HG03196 (cell line): ENCODE results near the gene ALKAL2.

Source experiments
- ATAC-seq: cut with Tn5 transposase; IDR thresholded peaks from one replicate; pipeline ENCODE4 v1.9.1; 2021; ENCODE audit not compliant: unreplicated experiment

ALKAL2 gene

DNA sequence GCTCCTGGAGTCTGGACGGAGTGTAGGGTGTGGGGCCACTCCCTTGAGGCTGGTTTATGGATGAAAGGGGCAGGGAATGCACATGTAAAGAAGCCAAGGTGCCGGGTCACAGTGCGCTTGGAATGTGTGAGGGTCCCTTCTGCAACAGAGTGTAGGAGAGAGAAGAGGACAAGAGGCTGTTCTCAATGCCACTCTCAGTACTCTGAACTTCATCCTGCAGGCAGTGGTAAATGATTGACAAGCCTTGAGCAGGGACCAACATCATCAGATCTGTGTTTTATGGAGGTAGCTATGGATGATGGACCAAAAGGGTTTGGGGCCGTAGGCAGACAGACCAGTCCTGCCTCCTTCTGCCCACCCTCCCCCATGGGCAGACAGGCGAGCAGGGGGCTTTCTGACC is 7.2 kb upstream of the ALKAL2 start:
- no peak for ATAC-seq

DNA sequence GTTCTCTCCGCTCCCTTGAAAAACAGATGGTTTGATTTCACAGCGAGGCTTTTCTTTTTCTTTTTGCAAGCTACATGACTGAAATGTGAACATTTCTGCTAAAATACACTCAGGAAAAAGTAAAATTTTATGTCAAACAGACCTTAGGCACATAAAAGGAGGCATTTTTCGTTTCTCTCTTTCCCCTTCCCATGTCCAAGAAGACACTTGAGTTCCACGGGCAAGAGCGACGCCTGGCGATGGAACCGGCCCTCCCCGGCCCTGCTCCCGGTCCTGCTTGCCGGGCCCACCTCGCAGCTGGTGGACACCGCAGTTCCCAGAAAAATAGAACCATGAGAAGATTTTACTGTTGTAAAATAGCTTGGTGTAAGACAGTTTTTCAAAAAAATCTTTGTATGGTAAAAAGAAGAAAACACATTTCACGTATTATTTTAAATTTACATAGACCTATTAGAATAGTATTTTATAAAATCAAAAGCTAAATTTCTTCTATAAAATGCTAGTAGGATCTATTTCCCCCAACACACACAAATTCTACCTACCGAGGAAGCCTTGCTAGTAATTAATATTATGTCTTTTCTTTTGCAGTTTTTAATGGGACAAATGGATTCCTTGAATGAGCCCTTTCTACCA is 2.3 kb upstream of the ALKAL2 start:
- ATAC-seq: no peak

DNA sequence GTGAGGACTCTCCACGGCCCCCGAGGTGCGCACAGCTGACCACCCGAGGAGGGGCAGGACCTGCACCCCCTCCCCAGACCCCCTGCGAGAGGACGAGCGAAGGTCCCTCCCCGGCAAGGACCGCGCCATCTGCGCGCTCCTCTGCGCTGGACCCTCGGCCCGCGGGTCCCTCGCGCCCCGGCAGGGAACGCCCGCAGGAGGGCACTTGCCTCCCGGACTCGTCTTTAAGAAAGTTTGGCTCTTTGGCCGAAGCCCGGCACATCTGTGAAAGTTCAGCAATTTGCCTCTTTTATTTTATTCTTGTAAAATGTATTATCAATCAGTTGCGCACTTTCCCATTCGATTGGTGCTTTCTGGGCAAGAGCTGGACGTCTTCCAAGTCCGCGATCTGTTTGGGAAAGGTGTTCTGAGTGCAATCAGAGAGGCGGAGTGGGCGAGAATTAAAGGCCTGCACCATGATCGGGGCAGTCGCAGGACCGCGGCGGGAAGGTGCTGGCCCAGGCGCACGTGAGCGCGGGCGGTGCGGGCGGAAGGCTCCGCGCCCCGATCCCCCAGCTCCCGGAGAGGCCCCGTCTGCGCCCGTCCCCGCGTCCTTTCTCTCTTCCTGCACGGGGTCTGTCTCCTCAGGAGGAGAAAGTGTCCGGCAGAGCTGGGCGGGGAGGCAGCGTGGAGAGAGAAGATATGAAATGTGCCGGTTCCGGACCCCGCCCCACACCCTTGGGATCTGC is 1.6 kb upstream of the ALKAL2 start:
- no peak for ATAC-seq

DNA sequence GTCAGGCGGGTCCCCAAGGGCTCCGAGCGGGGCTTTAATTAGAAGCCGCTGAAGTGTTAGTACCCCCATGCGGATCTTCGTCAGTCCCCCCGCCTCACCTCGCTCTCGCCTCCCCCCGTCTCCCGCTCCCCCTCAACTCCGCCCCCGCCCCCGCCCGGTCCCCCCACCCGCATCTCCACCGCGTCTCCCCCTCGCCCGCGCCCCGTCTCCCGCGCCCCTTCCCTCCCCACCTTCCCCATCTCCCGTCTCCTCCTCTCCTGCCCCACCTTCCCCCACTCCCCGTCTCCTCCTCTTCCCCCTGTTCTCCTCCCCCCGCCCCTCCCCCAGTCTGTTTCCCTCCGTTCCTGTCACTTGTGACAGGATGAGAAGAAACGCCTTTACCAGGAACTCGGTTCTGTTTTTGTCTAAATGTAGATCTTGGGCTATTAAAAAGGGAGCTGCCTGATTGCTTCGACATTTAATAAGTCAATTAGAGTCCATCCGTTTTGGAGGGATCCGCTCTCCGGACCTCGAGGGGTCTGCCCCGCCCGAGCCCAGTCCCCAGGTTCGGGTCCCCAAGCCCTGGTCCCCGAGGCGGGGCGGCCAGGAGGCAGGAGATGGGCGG is 969 bp upstream of the ALKAL2 start:
- no peak for ATAC-seq

DNA sequence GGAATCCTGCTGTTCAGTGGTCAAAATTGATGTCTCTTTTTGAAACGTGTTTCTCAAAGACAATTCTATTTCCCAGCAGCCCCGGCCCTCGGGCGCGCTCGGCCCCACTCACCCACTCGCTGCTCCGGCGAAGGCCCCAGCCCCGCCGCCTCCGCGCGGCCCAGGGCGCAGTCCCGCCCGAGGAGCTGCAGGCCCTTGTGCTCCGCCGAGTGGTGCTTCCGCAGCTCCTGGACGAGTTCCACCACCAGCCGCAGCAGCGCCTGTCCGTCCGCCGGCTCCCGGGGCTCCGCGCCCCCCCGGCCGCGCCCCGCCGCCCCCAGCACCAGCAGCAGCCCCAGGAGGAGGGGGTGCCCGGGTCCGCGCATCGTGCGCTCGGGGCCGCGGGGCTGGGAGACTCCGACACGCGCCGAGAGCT is 413 bp downstream of the ALKAL2 start:
- no peak for ATAC-seq

DNA sequence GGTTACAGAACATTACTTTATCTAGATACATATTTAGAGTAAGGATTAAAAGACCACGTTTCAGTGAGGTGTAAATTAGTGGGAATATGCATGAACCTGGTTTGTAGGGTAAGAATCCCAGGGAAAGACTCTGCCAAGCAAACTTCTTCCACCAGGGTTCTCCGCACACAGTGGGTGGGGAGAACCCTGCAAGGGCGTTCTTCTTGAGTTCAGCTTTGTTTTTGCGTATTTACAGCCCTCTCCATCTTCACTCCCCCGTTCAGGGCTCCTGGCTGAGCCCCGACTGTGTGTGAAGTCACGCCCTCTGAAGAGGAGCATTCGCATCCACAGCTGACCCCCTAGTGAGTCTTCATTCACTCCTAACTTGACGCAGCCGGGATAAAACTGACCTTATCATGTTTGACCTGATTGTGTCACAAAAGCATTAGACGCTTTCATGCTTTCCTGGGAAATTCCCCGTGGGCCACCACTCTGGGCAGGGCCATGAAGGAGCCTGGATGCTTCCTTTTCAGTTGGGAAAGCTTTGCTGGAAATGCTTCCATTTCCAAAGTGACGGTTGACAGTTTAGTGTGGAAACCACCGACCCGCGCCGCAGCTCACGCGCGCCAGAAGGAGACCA is 1.0 kb downstream of the ALKAL2 start:
- no peak for ATAC-seq

DNA sequence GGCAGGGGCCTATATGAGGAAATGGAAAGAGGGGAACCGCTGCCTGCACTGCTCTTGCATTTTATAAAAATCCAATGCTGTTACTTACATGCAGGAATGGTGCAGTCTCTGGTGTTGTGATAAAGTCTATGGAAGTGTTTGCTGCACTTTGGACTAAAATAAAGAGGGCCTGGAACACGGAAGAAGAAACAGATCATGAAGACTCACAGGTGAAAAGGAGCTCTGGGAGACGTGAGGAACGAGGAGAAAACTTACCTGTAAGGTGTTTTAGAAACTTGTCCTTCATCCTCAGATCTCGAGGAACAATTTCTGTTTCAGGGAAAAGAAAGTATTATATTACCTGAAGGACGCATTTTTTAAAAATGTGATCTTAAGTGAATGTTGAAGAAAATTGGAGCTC is 1.9 kb downstream of the ALKAL2 start:
- no peak for ATAC-seq

DNA sequence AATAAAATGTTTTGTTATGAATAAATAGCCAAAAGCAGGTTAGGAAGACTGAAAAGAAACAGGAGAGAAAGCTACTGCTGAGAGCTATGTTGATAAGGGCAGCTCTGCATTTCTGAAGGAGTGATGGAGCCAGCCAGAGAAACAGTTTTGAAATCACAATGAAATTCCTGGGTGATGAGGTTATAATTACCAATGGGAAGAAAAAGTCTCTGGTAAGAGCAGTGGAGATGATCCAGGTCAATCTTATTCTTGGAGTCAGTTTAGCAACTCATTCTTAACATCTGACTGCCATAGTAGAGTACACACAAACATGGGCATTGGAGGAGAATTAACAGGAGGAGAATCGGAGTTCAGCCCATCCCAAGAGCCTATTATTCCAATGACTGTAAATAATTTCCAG is 2.4 kb downstream of the ALKAL2 start:
- ATAC-seq: no peak

DNA sequence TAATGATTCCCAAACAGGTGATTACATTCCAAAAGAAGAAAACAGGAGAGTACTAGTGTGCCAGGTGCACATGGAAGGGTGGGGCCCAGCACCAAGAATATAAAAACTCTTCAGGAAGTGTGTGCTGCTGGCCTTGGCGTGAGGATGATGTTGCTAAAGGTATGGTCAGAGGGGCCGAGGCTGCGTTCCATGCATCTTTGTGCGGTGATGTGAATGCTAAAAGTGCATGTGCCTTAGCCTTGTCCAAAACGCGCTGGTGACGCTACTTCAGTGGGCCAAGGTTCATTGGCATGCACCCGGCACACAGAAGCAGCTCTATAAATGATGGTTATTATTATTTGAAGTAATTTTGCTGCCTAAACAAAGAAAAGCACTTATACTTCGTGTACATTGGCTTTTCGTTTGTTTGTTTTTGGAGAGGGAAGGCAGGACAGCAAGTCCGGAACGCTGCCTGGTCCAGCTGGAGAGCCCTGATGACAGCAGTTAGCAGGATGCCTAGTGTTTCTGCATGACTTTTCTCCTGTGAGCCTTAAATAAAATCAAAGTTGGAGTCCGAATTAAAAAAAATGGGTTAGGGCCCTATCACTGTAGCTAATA is 2.9 kb downstream of the ALKAL2 start:
- ATAC-seq: no peak

DNA sequence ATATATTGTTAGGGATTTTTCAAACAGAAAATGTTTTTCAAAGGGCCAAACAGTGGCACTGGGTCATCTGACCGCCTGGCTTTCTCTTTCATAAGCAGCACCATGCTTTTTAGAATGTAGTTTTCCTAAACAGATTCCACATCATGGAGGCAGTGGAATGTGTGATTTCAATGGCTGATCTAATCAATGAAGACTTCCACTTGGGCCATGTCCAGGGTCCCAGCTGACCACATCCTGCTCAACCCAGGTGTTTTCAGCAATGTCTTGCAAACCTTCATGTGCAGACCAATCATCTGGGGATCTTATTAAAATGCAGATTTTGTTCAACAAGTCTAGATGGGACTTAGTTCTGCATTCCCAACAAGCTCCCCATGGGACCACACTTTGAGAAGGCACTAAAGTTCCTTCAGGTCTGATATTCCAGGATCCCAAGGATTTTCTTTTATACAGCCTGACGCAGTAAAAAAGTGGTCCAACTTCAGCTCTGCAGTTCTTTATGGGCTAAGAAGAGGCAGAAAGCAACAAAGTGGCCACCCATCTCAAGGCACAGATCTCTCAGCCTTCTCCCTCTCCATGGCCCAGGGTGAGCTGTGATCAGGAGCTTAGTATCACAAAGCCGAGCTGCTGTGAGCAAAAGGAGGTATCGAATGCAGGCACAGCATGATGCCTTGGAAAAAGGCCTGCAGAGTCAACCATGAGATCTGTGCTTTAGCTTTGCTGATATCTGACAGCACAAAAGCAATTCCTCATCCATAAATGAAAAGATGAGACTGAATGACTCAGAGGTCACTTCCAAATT is 3.7 kb downstream of the ALKAL2 start:
- no peak for ATAC-seq

DNA sequence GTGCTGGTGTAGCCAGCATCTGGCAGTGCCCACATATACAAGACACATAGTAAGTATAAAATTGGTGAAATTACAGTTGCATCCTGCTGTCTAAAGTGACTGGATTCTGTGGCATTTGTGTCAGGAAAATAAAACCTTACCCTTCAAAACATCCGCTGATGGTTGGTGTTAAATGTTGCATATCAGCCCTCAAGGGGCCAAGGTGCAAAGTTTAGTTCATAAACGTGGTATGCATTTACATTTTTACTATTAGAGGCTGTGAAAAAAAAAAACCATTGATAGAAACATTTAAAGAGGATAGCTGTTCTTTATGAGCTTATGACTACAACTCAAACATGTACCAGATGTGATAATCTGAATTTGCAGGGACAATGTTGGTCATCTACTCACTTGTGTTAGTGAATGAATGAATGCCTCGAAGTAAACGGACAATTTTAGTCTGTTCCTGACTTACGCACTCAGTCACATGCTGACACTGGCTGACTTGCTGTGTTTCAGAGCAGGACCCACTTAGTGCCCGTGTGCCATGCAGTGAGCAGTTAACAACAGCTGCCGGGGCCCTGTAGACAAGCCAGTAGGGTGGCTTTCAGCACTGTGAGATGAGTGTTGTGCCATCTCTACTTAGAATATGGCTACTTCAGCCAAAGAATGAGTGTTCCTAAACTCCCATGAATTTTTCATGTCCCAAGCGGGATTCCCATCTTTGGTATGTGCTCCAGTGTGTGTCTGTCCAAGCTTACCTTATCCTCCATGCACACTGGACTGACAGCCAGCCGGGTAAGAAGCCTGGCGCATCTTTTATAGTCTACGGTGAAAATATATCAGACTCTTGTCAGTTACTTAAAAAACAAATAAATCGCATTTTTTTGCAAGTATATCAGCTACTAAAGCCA is 5.3 kb downstream of the ALKAL2 start:
- ATAC-seq: no peak

DNA sequence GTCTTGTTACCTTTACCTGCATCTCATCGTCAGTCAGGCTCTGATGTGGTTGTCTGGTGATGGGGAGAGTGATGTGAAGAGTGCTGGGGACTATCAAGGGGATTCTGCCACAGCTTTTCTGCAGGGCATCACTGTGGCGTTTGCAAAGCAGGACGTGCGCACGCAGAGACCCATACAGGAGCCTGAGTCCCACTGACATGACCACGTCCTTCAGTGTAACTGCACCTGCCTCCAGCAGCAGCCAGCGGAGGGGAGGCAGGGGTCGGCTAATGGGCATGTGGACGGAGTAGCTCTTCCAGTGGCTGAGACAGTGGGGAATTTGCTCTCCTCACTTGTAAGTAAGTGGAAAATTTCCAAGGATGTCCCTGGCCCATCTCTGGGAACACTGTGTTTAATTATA is 6.5 kb downstream of the ALKAL2 start:
- no peak for ATAC-seq

DNA sequence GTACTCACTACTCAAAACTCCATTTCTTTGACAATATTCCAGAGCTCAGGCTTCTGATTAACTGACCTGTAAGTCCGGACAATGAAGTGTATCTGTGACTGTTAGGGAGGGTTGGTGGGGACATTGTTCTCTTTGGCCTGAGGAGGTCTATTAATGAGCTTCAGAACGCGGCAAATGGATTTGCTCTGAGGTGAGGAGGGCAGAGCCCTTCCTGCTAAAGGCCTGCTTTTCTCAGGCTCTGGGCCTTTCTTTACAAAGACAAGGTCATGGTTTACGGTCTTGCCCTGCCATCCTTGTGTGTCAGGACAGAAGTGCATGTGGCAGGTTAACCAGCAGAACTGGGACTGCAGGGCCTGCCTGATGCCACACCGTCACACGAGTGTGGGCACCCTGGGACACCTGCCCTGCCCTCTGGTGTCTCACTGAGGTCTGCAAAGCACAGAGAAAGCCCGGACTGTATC is 7.2 kb downstream of the ALKAL2 start:
- no peak for ATAC-seq

DNA sequence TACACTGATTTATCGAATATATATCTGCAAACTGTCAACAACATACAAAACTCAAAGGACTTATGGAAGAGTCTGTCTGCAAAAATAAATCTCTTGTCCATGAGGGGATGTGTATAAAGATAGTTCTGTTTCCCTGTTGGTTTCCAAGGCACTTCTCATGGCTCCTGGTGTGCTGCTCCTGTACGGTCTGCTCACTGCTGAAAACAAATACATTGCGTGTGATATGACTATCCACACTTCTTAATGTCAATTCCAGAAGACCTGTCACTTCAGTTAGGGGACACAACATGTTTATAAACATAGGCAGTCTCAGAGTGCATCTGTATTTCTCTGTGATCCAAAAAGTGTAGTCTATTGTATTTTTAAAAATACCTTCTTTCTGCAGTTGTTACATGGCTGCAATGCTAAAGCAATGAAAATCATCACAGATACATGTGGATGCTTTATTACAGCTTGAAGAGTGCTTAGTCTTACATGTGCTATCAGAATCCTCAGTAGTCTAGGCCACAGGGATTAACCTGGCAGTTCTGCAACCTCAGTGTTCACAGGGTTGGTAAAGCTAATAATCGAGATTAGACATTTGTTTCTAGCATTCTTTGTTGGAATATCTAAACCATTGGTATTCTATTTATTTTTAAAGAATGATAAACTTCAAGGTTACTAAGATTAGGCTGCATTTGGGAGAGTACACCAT is 7.8 kb downstream of the ALKAL2 start:
- ATAC-seq: no peak

DNA sequence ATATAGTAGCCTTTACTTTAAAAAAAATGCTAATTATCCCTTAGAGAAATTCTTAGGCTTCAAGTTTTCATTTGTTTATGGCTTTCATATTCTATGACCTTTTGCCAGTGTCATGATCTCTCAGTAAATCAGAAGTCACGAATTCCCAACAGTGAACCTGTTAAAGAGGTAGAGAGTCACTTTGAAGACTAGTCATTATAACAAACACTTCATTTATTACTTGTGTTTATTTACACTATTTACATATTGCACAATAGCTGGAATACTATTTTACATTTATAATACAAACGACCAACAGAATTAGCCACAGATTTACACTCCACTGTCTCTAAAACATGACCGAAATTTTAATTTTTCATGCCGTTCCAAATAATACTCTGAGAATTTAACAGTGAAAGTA is 8.5 kb downstream of the ALKAL2 start:
- ATAC-seq: no peak

DNA sequence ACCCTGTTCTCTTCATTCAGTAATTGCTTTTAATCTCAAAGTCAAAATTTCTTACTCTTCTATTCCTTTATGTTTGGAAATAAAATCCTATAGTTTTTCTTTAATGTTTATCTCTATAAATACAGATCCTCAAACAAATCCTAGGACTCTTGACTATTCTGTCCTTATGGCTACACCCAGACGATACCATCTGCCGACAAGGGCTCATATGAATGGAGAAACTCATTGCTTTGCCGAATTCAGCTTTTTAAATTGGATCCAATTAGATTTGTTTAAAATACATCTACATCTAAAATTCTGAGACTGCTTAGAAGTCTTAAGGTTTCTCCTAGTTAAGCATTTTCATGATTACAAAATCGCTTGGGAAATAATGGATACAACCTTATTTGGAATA is 9.0 kb downstream of the ALKAL2 start:
- ATAC-seq: no peak

DNA sequence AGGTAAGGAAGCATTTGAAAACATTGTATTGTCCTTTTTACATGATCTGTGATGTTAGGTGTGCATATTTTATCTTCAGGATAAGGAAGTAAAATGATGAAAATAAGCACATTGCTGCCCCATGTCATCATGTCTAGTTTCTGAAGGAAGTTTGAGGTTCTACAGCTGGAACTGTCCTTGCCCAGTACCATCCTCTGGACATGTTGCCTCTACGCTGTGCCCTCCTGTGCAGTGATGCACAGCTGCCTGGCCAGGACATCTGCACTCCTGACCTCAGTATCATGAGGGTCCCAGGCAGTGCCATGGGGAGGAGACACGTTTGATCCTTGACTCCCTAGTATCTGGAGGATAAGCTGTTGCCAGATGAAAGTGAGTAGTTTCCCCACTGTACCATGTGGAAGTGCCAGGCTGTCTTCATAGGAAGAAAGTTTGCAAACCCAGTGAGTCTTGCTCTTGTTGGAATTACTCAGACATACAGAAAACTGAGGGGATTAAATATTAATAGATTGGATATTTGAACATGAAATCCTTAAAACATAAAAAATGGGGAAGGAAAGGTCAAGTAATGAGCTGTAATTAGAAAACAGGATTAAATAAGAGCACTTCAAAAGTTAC is 9.5 kb downstream of the ALKAL2 start:
- no peak for ATAC-seq

DNA sequence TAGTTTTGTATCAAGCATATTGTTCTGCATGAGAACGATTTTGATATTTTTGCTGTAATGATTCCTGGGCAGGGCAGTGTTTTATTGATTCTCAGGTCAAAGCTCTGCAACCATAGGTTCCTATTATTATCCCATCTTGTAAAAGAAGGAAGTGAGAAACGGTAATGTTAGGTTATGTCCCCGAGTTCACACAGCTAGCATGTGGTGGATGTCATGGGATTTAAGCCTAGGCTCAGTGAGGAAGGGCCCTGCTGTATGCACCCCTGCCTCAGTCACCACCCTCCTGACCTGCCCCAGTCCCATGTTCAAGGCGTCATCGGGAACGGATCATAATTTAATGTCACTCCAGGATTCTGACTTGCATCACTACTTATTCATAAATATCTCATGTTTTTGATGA is 12.4 kb downstream of the ALKAL2 start:
- ATAC-seq: peak; percentile 88

DNA sequence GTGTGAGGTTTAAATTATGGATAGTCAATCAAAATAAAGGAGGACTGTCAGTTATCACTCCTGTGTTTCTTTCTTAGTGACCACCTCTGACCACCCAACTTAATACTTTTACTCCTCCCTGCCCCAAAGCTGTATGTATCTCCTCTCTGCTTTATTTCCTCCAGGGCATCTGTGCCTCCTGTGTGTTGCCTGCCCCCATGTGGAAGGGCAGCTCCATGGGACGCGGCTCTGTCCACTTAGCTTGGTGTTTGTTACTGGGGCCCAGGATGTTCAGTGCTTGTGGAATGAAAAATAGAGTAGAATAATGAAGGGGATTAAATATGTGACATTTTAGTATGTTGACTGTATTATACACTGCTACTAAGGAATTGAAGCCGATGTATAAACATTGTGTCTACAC is 13.4 kb downstream of the ALKAL2 start:
- ATAC-seq: no peak
